B cell (primary cell): ENCODE measurements around the gene SLC50A1. TPM values are rescaled to one million over a fixed set of nuclear protein-coding genes. Genes with fewer than 3 reads are reported as not detected.

Experiments
- ATAC-seq: fragments of 200-7000 bp; cut with Tn5 transposase; one replicate; pipeline ENCODE4 v1.10.0; 2021; ENCODE audit warnings: low read depth, mild to moderate bottlenecking, moderate number of reproducible peaks, moderate library complexity
- CTCF ChIA-PET: fragments of 350-600 bp; sonication (Branson Sonifier 250); formaldehyde crosslinking; loops from one replicate; lab custom pipeline; 2021; ENCODE audit warnings: antibody characterized with exemption, inconsistent platforms; lab: Charles Lee
- POLR2A ChIA-PET: fragments of 350-600 bp; sonication (Branson Sonifier 250); formaldehyde crosslinking; loops from one replicate; lab custom pipeline; 2021; ENCODE audit warnings: antibody characterized with exemption; lab: Charles Lee
- DNase-seq: peaks from one replicate; pipeline ENCODE4 v3.0.0; 2013
- H2AFZ ChIP-seq: 2 replicates; pipeline ENCODE4 v1.6.1; 2012; ENCODE audit warnings: mild to moderate bottlenecking, low read depth, low read length; ENCODE audit not compliant: insufficient read depth, poor library complexity, severe bottlenecking
- H3K27ac ChIP-seq, 2 donors: 1 replicate in 1 of 2; 2 replicates in 1 of 2; pipeline ENCODE4 v1.5.1; 2012 to 2013; ENCODE audit warnings: low read length in 2 of 2, mild to moderate bottlenecking in 2 of 2, moderate library complexity in 1 of 2
- H3K27me3 ChIP-seq, 4 experiments: fragments of 200-600 bp in 1 of 4; sonication (generic) in 1 of 4; replicated peaks in 1 of 4; 1 replicate in 2 of 4; 2 replicates in 2 of 4; pipeline versions ENCODE4 v1.6.1 to v1.7.0; 2013 to 2016; ENCODE audit warnings: low read length in 3 of 4, mild to moderate bottlenecking in 2 of 4, mixed read lengths in 1 of 4, moderate library complexity in 1 of 4; ENCODE audit not compliant: insufficient read depth in 4 of 4, control insufficient read depth in 3 of 4; ENCODE audit errors: control extremely low read depth in 1 of 4
- H3K36me3 ChIP-seq, 2 experiments: replicated peaks in 1 of 2; 1 replicate in 1 of 2; 2 replicates in 1 of 2; pipeline versions ENCODE4 v1.6.1 to v1.7.1; 2013; ENCODE audit warnings: low read length in 1 of 2; ENCODE audit not compliant: insufficient read depth in 2 of 2, control insufficient read depth in 1 of 2; ENCODE audit errors: control extremely low read depth in 1 of 2, extremely low read depth in 1 of 2
- H3K4me1 ChIP-seq, 2 donors: fragments of 200-600 bp in 1 of 2; sonication (generic) in 1 of 2; 1 replicate in 1 of 2; 2 replicates in 1 of 2; pipeline versions ENCODE4 v1.5.1 to v1.6.1; 2013 to 2017; ENCODE audit warnings: low read length in 2 of 2; ENCODE audit not compliant: control insufficient read depth in 2 of 2, insufficient read depth in 2 of 2
- H3K4me2 ChIP-seq: replicated peaks from 2 replicates; pipeline ENCODE3; 2012; ENCODE audit warnings: mild to moderate bottlenecking, low read depth, low read length; ENCODE audit not compliant: poor library complexity, severe bottlenecking
- H3K4me3 ChIP-seq, 5 experiments: fragments of 200-600 bp in 1 of 5; sonication (generic) in 1 of 5; 1 replicate in 3 of 5; 2 replicates in 2 of 5; pipeline versions ENCODE4 v1.5.1 to v1.7.0; 2011 to 2016; ENCODE audit warnings: low read length in 4 of 5, mild to moderate bottlenecking in 4 of 5, low read depth in 2 of 5, control low read depth in 1 of 5, moderate library complexity in 1 of 5; ENCODE audit not compliant: insufficient read depth in 1 of 5; ENCODE audit errors: control extremely low read depth in 1 of 5, extremely low read depth in 1 of 5
- H3K79me2 ChIP-seq: fragments of 200-600 bp; sonication (generic); one replicate; pipeline ENCODE4 v1.6.0; 2016; ENCODE audit warnings: low read length; ENCODE audit not compliant: control insufficient read depth, insufficient read depth
- H3K9ac ChIP-seq: fragments of 200-600 bp; sonication (generic); 2 replicates; pipeline ENCODE4 v1.6.1; 2017; ENCODE audit warnings: mild to moderate bottlenecking, low read length, moderate library complexity
- H3K9me3 ChIP-seq, 3 donors: one replicate each; pipeline versions ENCODE4 v1.6.1 to v1.7.1; 2013; ENCODE audit warnings: low read length in 2 of 3; ENCODE audit not compliant: control insufficient read depth in 2 of 3, insufficient read depth in 1 of 3; ENCODE audit errors: control extremely low read depth in 1 of 3
- H4K20me1 ChIP-seq: 2 replicates; pipeline ENCODE4 v1.6.0; 2012; ENCODE audit warnings: mild to moderate bottlenecking, low read length; ENCODE audit not compliant: insufficient read depth, control insufficient read depth, poor library complexity, severe bottlenecking
- H3K27ac Mint-ChIP-seq: one replicate; pipeline ENCODE4 v1.8.0; 2021; ENCODE audit warnings: mixed read lengths
- H3K27me3 Mint-ChIP-seq: one replicate; pipeline ENCODE4 v1.8.0; 2021; ENCODE audit warnings: mixed read lengths
- H3K4me1 Mint-ChIP-seq: one replicate; pipeline ENCODE4 v1.8.0; 2021; ENCODE audit warnings: mixed read lengths
- H3K4me3 Mint-ChIP-seq: one replicate; pipeline ENCODE4 v1.8.0; 2021; ENCODE audit warnings: mixed read lengths
- H3K9me3 Mint-ChIP-seq: one replicate; pipeline ENCODE4 v1.8.0; 2022; ENCODE audit warnings: mixed read lengths; ENCODE audit not compliant: insufficient read depth
- CTCF ChIP-seq: fragments of 200-600 bp; IDR thresholded peaks from one replicate; pipeline ENCODE4 v1.8.0; 2022; ENCODE audit warnings: antibody characterized with exemption, mild to moderate bottlenecking
- EZH2 ChIP-seq: IDR thresholded peaks from 2 replicates; pipeline ENCODE4 v1.6.1; 2012; ENCODE audit warnings: borderline replicate concordance, low read depth, mild to moderate bottlenecking, moderate library complexity, low read length; ENCODE audit not compliant: insufficient read depth, poor library complexity, severe bottlenecking
- whole genome bisulfite sequencing: methylation state at CpG from one replicate; pipeline ENCODE4 v1.1.5; 2013; ENCODE audit warnings: missing lambda C conversion rate; ENCODE audit not compliant: insufficient coverage; 5-methylcytosine and 5-hydroxymethylcytosine counted together
- intact Hi-C: fragments of 100-400 bp; cut with micrococcal nuclease; formaldehyde crosslinking; loops from one replicate; pipeline ENCODE4 v1.10.0; 2022
- polyA plus RNA-seq: library from polyadenylated mRNA; depleted of rRNA; stranded (reverse); fragments of >200 nt; gene quantifications from 2 replicates; pipeline ENCODE4 v1.2.3, GENCODE V29; 2012
- total RNA-seq, 2 donors: library from RNA; stranded (reverse); fragments of 120-200 nt in 1 of 2; gene quantifications; 1 replicate in 1 of 2; 2 replicates in 1 of 2; pipeline versions ENCODE4 v1.2.3 to v1.2.4, GENCODE V29; 2013 to 2022

Gene SLC50A1
- total and polyA plus RNA-seq, 2 donors (not counting 1 experiment from before 2014, with no cell fraction given): 62.8 to 86.8 TPM

GRCh38 chr1:155131856-155132255, 3.8 kb upstream of the SLC50A1 start:
- WGBS: 63% methylated on average over 1 of the region's 2 CpGs
- ChIA-PET CTCF (interaction anchor here (2.3 to 3.1 kb wide), 2 partner anchors 40 to 41 kb away, joined by 5 to 15 read pairs; partner anchors contain the start of gene KRTCAP2), POLR2A (interaction anchor here (1.2 kb wide), 1 partner anchor 39 kb away, joined by 3 read pairs; no protein-coding TSS in a partner anchor)
- TF ChIP-seq EZH2 (no peak), CTCF (no peak)
- peaks cover 0 to 33% (median 21%) of the 10 kb centered on the region in 4 experiments for H3K27me3 ChIP-seq
- no peaks in the 10 kb centered on the region for H3K9me3 Mint-ChIP-seq
- no peaks in the 10 kb centered on the region for H3K36me3 ChIP-seq
- H3K4me1 Mint-ChIP-seq: peaks cover 42% of the 10 kb centered on the region
- H3K27ac ChIP-seq: no peak overlapping the region
- no peak overlapping the region for H3K27ac Mint-ChIP-seq
- peaks cover 0 to 4% (median 0%) of the 10 kb centered on the region in 3 donors for H3K9me3 ChIP-seq
- no peak overlapping the region for H3K4me2 ChIP-seq
- no peak overlapping the region for H3K9ac ChIP-seq
- H2AFZ ChIP-seq: no peak overlapping the region
- intact Hi-C loops: no loop called here
- H3K4me1 ChIP-seq: peaks cover 36 to 38% of the 10 kb centered on the region in 2 donors
- H3K4me3 Mint-ChIP-seq: no peak overlapping the region
- H3K4me3 ChIP-seq: no peak overlapping the region
- peaks cover 31% of the 10 kb centered on the region for H3K27me3 Mint-ChIP-seq
- peaks cover 9% of the 10 kb centered on the region for H4K20me1 ChIP-seq
- no peak for ATAC-seq
- DNase-seq: no peak
- no peaks in the 10 kb centered on the region for H3K79me2 ChIP-seq

- Histone ChIP-seq H3K9ac (no peak overlapping the region), H3K27ac (no peak overlapping the region), H3K4me2 (no peak overlapping the region), H3K4me1 (peaks cover 25 to 27% of the 10 kb centered on the region in 2 donors), H3K36me3 (peaks cover 0 to 5% of the 10 kb centered on the region in 2 experiments), H3K27me3 (peaks cover 0 to 14% (median 7%) of the 10 kb centered on the region in 4 experiments), H4K20me1 (peaks cover 9% of the 10 kb centered on the region), H3K79me2 (peaks cover 19% of the 10 kb centered on the region), H2AFZ (no peak overlapping the region), H3K9me3 (peaks cover 0 to 4% (median 0%) of the 10 kb centered on the region in 3 donors), H3K4me3 (no peak overlapping the region)
- Mint-ChIP-seq H3K27me3 (peaks cover 13% of the 10 kb centered on the region), H3K9me3 (no peaks in the 10 kb centered on the region), H3K4me1 (peaks cover 42% of the 10 kb centered on the region), H3K27ac (no peak overlapping the region), H3K4me3 (peak overlapping the region; percentile 100)
- ChIA-PET CTCF (interaction anchor here (1.3 to 5.3 kb wide), 5 partner anchors 17 to 45 kb away, joined by 4 to 51 read pairs (median 14); partner anchors contain the start of gene KRTCAP2), POLR2A (interaction anchor here (0.5 to 0.9 kb wide), 2 partner anchors 34 to 153 kb away, joined by 3 to 4 read pairs; no protein-coding TSS in a partner anchor)
- WGBS: 96% methylated on average over 6 of the region's 7 CpGs
- no peak for DNase-seq
- TF ChIP-seq EZH2 (no peak), CTCF (no peak)
- intact Hi-C loops: no loop called here
- ATAC-seq: no peak
Observed at GRCh38 chr1:155133799-155134281, 1.8 kb upstream of the SLC50A1 start.
